Naive thymus-derived CD8-positive, alpha-beta T cell (primary cell): ENCODE measurements around the gene CNIH1. TPM values are rescaled to one million over a fixed set of nuclear protein-coding genes. Genes with fewer than 3 reads are reported as not detected.

Experiments
- ATAC-seq, 2 donors: fragments of 150-1000 bp; cut with Tn5 transposase in 1 of 2; sonication (Bioruptor Pico), chemical (Tn5 transposase) in 1 of 2; 1 replicate in 1 of 2; 2 replicates in 1 of 2; pipeline ENCODE4 v1.10.0; 2021; ENCODE audit warnings: mild to moderate bottlenecking in 2 of 2, moderate library complexity in 2 of 2
- POLR2A ChIA-PET: fragments of 350-600 bp; sonication (Branson Sonifier 250); formaldehyde crosslinking; loops from one replicate; lab custom pipeline; 2021; ENCODE audit warnings: antibody characterized with exemption; lab: Charles Lee
- DNase-seq, 10 donors: peaks; one replicate each; pipeline versions ENCODE4 v3.0.0 to v3.0.0-alpha.2; 2020 to 2022
- H3K27ac Mint-ChIP-seq, 10 donors: one replicate each; pipeline ENCODE4 v1.8.0; 2020 to 2022; ENCODE audit warnings: mild to moderate bottlenecking in 10 of 10, mixed read lengths in 10 of 10, moderate library complexity in 4 of 10, inconsistent platforms in 1 of 10
- H3K27me3 Mint-ChIP-seq, 5 donors: one replicate each; pipeline ENCODE4 v1.8.0; 2021 to 2022; ENCODE audit warnings: mixed read lengths in 5 of 5
- H3K36me3 Mint-ChIP-seq, 3 donors: one replicate each; pipeline ENCODE4 v1.8.0; 2020 to 2022; ENCODE audit warnings: mixed read lengths in 3 of 3, mild to moderate bottlenecking in 2 of 3, inconsistent platforms in 1 of 3
- H3K4me1 Mint-ChIP-seq, 4 donors: one replicate each; pipeline ENCODE4 v1.8.0; 2021 to 2022; ENCODE audit warnings: mixed read lengths in 4 of 4
- H3K4me3 Mint-ChIP-seq, 10 donors: one replicate each; pipeline ENCODE4 v1.8.0; 2020 to 2022; ENCODE audit warnings: mild to moderate bottlenecking in 10 of 10, mixed read lengths in 10 of 10, moderate library complexity in 6 of 10, inconsistent platforms in 1 of 10
- H3K9me3 Mint-ChIP-seq, 9 donors: one replicate each; pipeline ENCODE4 v1.8.0; 2020 to 2022; ENCODE audit warnings: mixed read lengths in 9 of 9, mild to moderate bottlenecking in 3 of 9, inconsistent platforms in 1 of 9, moderate library complexity in 1 of 9
- polyA plus RNA-seq, 3 donors: library from polyadenylated mRNA; unstranded; fragments of 300-500 nt; fragmentation: Illumina TruSeq; gene quantifications; one replicate each; pipeline ENCODE4 v1.2.3, GENCODE V29; 2021
- total RNA-seq, 8 experiments: library from RNA in 2 of 8; stranded (reverse) in 2 of 8; gene quantifications; one replicate each; pipeline ENCODE4 v1.2.3 and lab custom pipeline; 2021 to 2026

CNIH1 gene
- total and polyA plus RNA-seq, 5 experiments from 2014 or later, result 50.4 to 97.7 (median 79.3) TPM

DNA sequence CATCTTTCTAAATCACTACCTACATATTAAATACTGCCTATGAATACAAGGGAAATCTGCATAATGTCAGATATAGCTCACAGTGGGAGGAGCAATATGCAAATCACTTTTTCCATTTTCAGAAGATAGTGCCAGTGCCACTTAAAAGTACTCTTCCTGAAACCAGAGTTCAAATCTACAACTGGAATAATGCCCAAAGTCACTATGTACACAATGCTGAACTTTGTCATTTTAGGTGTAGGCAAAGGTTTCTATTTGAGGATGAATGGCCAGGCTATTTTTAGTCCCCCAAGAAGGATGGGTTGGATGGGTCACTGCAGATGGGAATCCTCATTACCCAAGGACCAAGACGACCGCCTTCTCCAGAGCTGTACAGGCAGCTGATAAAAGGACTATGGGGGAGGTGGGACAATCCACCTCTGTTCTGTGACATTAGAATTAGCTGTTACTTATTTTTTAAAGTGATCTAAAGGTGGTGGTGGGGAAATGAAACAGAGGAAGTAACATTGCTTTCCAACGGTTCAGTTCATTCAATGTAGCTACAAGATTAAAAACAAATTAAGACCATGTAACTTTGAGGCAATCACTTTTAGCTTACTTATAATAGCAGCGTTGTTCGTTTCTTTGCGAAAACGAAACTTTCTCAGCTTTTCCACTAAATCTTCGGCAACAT lies 42.0 kb upstream of the CNIH1 start:
- POLR2A ChIA-PET, result no interaction called here
- peak overlapping the region in 6 of 10 donors; percentile 7 to 94 (median 32) for H3K27ac Mint-ChIP-seq
- peaks cover 18 to 61% (median 52%) of the 10 kb centered on the region in 4 donors for H3K4me1 Mint-ChIP-seq
- DNase-seq (no peak), ATAC-seq (no peak)
- peaks cover 0 to 43% (median 8%) of the 10 kb centered on the region in 3 donors for H3K36me3 Mint-ChIP-seq
- no peaks in the 10 kb centered on the region for H3K27me3 Mint-ChIP-seq
- H3K9me3 Mint-ChIP-seq, result peaks cover 0 to 3% (median 0%) of the 10 kb centered on the region in 9 donors
- H3K4me3 Mint-ChIP-seq, result peak overlapping the region in 1 of 10 donors; percentile 50

DNA sequence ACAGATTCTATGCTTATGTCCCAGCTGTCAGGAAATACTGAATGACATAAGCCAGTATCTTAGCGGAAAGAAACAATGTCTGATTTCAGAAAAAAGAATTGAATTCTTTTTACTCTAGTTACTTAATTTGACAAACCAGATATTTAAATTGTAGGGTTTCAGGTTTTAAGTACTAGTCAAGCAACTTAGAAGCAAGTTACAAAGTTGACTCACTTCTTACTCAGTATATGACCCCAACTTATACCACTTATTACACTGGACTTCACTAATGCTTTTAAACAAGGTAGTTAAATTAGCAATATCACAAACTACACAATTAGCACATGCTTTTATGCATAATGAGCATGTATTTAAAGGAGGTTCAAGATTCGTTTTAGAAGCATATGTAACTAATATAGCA lies 40.5 kb upstream of the CNIH1 start:
- H3K9me3 Mint-ChIP-seq, result no peaks in the 10 kb centered on the region
- POLR2A ChIA-PET, result no interaction called here
- H3K4me3 Mint-ChIP-seq, result no peak overlapping the region
- no peak overlapping the region for H3K27ac Mint-ChIP-seq
- DNase-seq, result no peak
- peaks cover 0 to 55% (median 12%) of the 10 kb centered on the region in 3 donors for H3K36me3 Mint-ChIP-seq
- H3K27me3 Mint-ChIP-seq, result no peaks in the 10 kb centered on the region
- ATAC-seq, result no peak
- peaks cover 14 to 46% (median 37%) of the 10 kb centered on the region in 4 donors for H3K4me1 Mint-ChIP-seq

DNA sequence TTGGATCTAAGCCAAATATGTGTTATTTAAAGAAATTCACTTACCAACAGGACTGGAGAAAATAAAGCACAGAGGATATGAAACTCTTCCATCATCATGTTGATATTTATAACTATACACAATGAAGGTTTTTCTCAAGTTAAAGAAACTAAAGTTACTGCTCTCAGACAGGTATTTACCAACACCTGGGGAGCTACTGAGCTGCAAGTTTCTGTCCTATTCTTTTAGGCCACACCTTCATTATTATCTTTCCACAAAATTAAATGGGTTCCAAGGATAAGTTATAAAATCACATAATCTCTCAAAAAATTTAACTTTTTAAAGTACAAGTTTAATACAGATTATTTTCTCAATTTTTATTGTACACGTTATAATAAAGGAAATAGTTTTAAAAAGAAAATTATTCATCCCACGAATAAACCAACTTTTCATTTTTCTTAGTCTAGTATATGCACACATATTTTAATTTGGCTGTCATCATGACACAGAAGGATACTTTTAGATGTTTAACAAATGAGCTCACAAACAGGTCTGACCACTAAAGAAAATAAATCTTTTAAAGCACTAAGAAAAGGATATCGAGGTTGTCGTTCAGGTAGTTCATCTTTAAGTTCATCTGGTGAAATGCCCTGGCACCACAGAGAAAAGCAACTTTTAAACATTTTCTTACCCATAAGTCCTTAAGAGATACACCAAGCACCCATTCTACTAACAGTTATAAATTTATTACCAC lies 39.8 kb upstream of the CNIH1 start:
- no peak for ATAC-seq
- DNase-seq, result no peak
- POLR2A ChIA-PET, result no interaction called here
- Mint-ChIP-seq H3K36me3 (peaks cover 0 to 62% (median 15%) of the 10 kb centered on the region in 3 donors), H3K27ac (peak overlapping the region in 1 of 10 donors; percentile 4), H3K27me3 (no peaks in the 10 kb centered on the region), H3K9me3 (no peaks in the 10 kb centered on the region), H3K4me3 (no peak overlapping the region), H3K4me1 (peaks cover 12 to 39% (median 30%) of the 10 kb centered on the region in 4 donors)

DNA sequence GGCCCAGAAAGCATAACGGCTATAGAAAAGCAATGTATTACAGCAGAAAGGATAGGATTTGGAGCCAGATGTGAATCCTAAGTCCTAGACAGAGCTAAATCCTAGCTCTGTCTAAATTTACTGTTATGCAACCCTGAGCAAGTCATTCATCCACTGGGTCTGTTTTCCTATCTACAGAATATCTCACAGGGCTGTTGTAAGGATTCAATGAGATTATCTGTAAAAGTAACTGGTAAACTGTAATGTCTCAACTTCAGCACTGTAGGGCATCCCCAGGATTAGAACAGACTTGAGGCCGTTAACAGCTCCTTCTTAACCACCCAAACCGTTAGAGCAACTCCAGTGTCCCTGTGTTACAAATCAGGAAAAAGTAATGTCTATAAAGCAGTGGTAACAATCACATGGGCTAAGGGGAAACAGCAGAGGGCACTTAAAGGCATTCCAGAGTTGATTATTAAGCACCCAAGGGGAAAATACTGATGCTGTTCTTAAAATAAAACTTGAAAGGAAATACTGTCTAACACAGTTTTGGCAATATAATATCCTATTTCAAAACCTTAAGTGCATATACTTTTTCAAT lies 37.6 kb upstream of the CNIH1 start:
- DNase-seq, result no peak
- no peak for ATAC-seq
- H3K9me3 Mint-ChIP-seq, result no peaks in the 10 kb centered on the region
- peaks cover 2 to 17% (median 9%) of the 10 kb centered on the region in 4 donors for H3K4me1 Mint-ChIP-seq
- H3K36me3 Mint-ChIP-seq, result peaks cover 0 to 78% (median 19%) of the 10 kb centered on the region in 3 donors
- POLR2A ChIA-PET, result no interaction called here
- no peak overlapping the region for H3K4me3 Mint-ChIP-seq
- H3K27ac Mint-ChIP-seq, result peak overlapping the region in 2 of 10 donors; percentile 24 to 34
- no peaks in the 10 kb centered on the region for H3K27me3 Mint-ChIP-seq

DNA sequence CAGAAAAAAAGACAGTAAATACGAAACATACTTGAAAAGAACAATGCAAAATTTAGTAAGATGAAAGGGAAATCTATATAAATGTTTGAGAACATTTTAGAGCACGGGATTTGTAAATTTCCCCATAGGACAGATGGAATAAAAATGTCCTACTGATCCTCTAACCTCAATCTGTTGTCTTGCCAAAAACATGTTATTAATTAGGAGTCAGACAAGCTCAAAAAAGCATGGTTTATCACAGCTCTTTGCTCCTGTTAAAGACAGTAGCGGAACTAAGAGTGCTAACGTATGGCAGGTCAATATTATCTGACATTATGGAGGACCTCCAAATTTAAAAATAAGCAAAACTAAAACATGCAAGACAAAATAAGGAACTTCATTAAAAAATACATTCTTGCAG lies 34.7 kb upstream of the CNIH1 start:
- peak overlapping the region in 3 of 10 donors; percentile 1 to 54 (median 22) for H3K27ac Mint-ChIP-seq
- POLR2A ChIA-PET, result no interaction called here
- ATAC-seq, result no peak
- H3K36me3 Mint-ChIP-seq, result peaks cover 0 to 70% (median 13%) of the 10 kb centered on the region in 3 donors
- no peak overlapping the region for H3K4me3 Mint-ChIP-seq
- no peaks in the 10 kb centered on the region for H3K9me3 Mint-ChIP-seq
- H3K4me1 Mint-ChIP-seq, result no peaks in the 10 kb centered on the region
- no peaks in the 10 kb centered on the region for H3K27me3 Mint-ChIP-seq
- DNase-seq, result no peak

DNA sequence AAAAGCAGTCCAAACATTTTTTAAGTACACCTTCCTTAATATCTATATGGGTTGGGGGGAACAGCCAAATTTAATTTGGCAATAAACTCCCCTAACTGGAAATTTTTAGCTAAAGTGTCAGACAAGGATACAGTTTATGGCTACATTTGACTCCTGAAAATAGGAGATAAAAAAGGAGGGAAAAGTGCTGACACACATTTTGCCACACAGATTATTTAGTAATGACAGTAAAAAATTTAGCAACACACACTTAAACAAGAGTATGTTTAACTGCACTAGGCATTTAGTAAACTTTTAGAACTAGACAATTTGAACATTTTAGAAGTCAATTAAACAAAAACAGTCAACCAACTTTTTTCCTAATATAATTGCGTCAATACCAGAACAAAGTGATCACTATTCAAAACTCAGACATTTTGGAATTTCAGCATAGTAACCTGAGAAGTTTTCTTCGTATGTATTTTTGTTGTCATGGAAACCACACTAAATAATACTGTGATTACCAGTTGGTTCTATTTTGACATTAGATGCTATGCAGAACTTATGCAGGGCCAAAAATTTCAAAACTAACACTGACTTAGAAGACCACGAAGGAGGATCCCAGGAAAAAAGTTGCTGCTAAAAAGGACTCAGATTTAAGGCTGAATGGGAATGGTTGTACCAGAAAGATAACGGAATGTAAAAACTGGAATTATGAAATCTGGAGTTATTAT lies 34.2 kb upstream of the CNIH1 start:
- Mint-ChIP-seq H3K27ac (peak overlapping the region in 3 of 10 donors; percentile 1 to 54 (median 22)), H3K36me3 (peaks cover 0 to 70% (median 17%) of the 10 kb centered on the region in 3 donors), H3K27me3 (no peaks in the 10 kb centered on the region), H3K9me3 (no peaks in the 10 kb centered on the region), H3K4me3 (no peak overlapping the region), H3K4me1 (peaks cover 0 to 1% (median 0%) of the 10 kb centered on the region in 4 donors)
- POLR2A ChIA-PET, result no interaction called here
- DNase-seq (no peak), ATAC-seq (no peak)

DNA sequence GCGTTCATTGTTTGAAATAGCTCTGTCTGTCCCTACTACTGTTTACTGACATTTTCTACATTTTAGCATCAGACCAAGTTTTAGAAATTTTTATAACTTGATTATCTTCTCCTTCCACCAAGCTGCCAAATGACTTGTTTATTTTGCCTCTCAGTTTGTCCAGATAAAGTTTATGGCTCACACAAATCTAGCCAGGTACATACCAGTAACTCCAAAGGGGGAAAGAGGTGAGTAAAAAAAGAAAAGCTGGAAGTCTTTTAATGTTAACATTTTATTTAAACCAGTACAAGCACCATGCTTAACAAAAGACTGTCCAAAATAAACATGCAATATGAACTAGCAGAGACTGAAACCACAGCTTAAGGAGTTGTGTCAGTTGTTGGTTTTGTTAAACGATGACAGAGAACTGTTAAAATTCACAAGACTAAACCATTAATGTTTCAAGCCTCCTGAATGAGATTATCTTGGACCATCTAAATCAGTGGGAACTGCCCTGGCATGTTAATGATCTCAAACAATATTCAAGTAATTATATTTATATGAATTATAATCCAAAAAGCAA lies 33.1 kb upstream of the CNIH1 start:
- DNase-seq (no peak), ATAC-seq (no peak)
- no peak overlapping the region for H3K4me3 Mint-ChIP-seq
- H3K27me3 Mint-ChIP-seq, result no peaks in the 10 kb centered on the region
- no peaks in the 10 kb centered on the region for H3K9me3 Mint-ChIP-seq
- peaks cover 0 to 60% (median 18%) of the 10 kb centered on the region in 3 donors for H3K36me3 Mint-ChIP-seq
- POLR2A ChIA-PET, result no interaction called here
- no peak overlapping the region for H3K27ac Mint-ChIP-seq
- peaks cover 0 to 3% (median 0%) of the 10 kb centered on the region in 4 donors for H3K4me1 Mint-ChIP-seq

DNA sequence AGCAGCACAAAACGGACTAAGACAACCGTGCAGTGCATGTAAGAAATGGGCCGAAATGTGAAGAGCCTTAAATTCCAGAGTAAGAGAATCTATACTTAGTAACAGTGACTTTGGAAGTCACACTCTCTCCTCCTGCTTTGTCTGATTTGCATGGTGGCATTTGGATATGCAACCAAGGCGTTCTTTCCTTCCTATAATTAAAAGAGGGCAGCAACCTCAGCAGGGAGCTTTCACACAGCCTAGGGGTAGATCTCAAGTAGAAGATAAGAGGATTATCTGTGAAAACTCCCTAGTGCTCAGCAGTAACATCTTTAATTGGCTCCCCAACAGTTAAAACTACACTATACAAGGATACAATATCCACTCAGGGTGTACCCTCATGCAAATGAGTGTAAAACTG lies 31.1 kb upstream of the CNIH1 start:
- POLR2A ChIA-PET, result no interaction called here
- ATAC-seq (no peak), DNase-seq (no peak)
- Mint-ChIP-seq H3K27me3 (no peaks in the 10 kb centered on the region), H3K4me1 (peaks cover 0 to 3% (median 0%) of the 10 kb centered on the region in 4 donors), H3K4me3 (no peak overlapping the region), H3K9me3 (peaks cover 3 to 10% (median 8%) of the 10 kb centered on the region in 9 donors), H3K27ac (peak overlapping the region in 1 of 10 donors; percentile 66), H3K36me3 (peaks cover 12 to 51% (median 32%) of the 10 kb centered on the region in 3 donors)

DNA sequence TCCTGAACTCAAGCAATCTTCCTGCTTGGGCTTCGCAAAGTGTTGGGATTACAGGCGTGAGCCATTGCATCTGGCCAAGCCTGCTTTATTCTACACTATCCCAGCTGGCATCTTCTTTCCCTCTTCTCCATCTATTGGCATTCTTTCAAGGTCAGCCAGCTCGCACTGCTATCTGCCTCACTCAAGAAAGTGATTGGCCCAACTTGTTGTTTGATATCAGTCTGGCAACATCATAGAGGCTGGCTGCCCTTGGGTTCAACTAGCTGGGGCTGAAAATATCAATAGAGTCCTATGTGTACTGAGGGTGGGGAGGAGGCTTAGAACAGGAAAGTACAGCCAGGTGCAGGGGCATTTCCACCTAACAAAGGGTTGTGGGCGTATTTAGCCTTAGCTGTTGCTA lies 30.5 kb upstream of the CNIH1 start:
- POLR2A ChIA-PET, result no interaction called here
- Mint-ChIP-seq H3K4me1 (peaks cover 0 to 3% (median 0%) of the 10 kb centered on the region in 4 donors), H3K4me3 (no peak overlapping the region), H3K27ac (no peak overlapping the region), H3K36me3 (peaks cover 18 to 46% (median 35%) of the 10 kb centered on the region in 3 donors), H3K27me3 (no peaks in the 10 kb centered on the region), H3K9me3 (peaks cover 3 to 16% (median 13%) of the 10 kb centered on the region in 9 donors)
- ATAC-seq, result no peak
- DNase-seq, result no peak

DNA sequence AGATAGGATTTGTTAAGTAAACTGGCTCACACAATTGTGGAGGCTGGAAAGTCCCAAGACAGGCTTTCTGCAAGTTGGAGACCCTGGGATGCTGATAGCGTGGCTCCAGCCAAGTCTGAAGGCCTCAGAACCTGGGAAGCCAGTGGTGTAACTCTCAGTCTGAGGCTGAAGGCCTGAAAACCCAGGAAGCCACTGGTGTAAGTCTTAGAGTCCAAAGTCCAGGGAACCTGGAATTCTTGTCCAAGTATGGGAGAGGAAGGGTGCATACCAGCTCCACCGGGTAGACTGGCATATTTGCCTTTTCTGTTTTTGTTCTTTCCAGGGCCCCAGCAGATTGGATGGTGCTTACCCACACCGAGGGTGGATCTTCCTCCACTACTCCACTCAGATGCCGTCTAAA lies 29.5 kb upstream of the CNIH1 start:
- no peak for DNase-seq
- H3K4me3 Mint-ChIP-seq, result no peak overlapping the region
- H3K27me3 Mint-ChIP-seq, result no peaks in the 10 kb centered on the region
- POLR2A ChIA-PET, result no interaction called here
- H3K27ac Mint-ChIP-seq, result no peak overlapping the region
- peaks cover 0 to 3% (median 0%) of the 10 kb centered on the region in 4 donors for H3K4me1 Mint-ChIP-seq
- peaks cover 3 to 18% (median 13%) of the 10 kb centered on the region in 9 donors for H3K9me3 Mint-ChIP-seq
- peaks cover 18 to 37% (median 31%) of the 10 kb centered on the region in 3 donors for H3K36me3 Mint-ChIP-seq
- no peak for ATAC-seq

DNA sequence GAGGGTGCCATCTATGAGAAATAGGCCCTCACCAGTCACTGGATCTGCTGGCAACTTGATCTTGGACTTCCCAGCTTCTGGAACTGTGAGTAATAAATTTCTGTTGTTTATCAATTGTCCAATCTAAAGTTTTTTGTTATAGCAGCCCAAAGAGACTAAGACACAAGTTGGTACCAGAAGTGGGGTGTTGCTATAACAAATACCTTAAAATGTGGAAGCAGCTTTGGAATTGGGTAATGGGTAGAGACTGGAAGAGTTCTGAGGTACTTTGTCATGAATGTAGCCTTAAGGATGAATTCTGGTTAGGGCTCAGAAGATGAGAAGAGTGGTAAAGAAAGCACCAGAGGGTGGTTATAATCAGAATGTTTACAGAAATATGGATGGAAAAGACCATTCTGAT lies 26.1 kb upstream of the CNIH1 start:
- POLR2A ChIA-PET, result interaction anchor here (0.6 kb wide), 1 partner anchor 22 kb away, joined by 7 read pairs; no protein-coding TSS in a partner anchor
- Mint-ChIP-seq H3K27ac (no peak overlapping the region), H3K4me3 (no peak overlapping the region)

DNA sequence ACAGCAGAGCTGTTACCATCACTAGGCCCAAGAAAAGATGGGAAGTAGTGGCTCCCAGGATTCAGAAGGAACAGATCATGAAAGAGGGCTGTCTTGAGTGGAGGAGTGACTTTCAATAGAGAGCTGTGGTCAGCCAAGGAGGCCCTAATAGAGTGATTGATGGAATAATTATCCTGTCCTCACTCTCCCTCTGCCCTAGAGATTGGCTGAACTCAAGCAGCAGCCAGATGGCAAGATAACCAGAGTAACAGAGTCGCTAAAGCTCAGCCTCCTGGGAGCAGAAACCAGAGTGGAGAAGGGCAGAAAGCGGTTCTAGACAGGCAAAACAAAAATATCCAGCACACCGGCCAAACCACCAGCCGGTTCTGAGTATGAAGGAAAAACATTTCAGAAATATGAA lies 24.5 kb upstream of the CNIH1 start:
- H3K27ac Mint-ChIP-seq, result peak overlapping the region in 1 of 10 donors; percentile 27
- DNase-seq (no peak), ATAC-seq (no peak)
- peaks cover 3 to 18% (median 13%) of the 10 kb centered on the region in 9 donors for H3K9me3 Mint-ChIP-seq
- POLR2A ChIA-PET, result no interaction called here
- no peaks in the 10 kb centered on the region for H3K27me3 Mint-ChIP-seq
- H3K4me3 Mint-ChIP-seq, result no peak overlapping the region
- H3K4me1 Mint-ChIP-seq, result peaks cover 0 to 3% (median 0%) of the 10 kb centered on the region in 4 donors
- H3K36me3 Mint-ChIP-seq, result peaks cover 6 to 24% (median 18%) of the 10 kb centered on the region in 3 donors

More for the DNA sequence above, 26.1 kb upstream of the CNIH1 start:
- Mint-ChIP-seq H3K36me3 (peaks cover 13 to 28% (median 18%) of the 10 kb centered on the region in 3 donors), H3K4me1 (peaks cover 0 to 3% (median 0%) of the 10 kb centered on the region in 4 donors), H3K27me3 (no peaks in the 10 kb centered on the region), H3K9me3 (peaks cover 3 to 18% (median 13%) of the 10 kb centered on the region in 9 donors)
- DNase-seq (no peak), ATAC-seq (no peak)
